Stimulated activated CD8-positive, alpha-beta memory T cell treated with anti-CD3 and anti-CD28 coated beads, Interleukin-15, amount 100 ng/mL, for 48 hours (primary cell): ENCODE results near the gene NOC3L.
"Not testable (repeated sequence)": the region's sequence is repeated elsewhere in the genome, so short reads cannot be mapped to it uniquely, and the experiment has no call there.

Experiments
- DNase-seq, 2 donors: peaks; one replicate each; pipeline ENCODE4 v3.0.0-alpha.2; 2020; ENCODE audit warnings: low read depth in 2 of 2

The NOC3L gene

DNA sequence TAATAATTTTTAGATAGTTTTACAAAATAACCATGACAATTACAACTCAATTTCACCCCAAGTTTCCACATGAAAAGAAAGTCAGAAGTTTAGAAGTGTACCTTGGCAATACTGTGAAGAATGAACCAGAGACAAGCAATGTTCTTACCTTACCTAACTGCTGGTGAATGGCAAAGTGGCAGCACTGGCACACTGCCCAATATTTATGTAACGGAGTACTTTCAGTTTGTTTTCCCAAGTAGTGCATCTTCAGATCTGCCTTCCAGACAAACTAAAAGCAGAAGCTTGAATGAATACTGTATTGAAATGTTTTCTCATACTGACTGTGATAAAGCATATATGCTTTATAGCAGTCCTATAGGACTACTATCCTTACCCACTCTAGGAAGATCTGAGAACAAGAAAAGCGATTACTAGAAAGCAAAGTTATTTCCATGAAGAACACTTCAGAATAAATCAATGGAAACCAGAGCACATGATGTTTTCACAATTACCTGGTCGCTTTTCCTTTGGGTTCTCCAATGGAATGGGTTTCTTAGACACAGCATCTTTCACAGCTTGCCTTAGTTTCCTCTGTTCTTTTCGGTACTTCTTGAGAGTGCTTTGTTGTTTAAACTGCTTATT is 1.5 kb downstream of the NOC3L start:
- DNase-seq, result no peak

DNA sequence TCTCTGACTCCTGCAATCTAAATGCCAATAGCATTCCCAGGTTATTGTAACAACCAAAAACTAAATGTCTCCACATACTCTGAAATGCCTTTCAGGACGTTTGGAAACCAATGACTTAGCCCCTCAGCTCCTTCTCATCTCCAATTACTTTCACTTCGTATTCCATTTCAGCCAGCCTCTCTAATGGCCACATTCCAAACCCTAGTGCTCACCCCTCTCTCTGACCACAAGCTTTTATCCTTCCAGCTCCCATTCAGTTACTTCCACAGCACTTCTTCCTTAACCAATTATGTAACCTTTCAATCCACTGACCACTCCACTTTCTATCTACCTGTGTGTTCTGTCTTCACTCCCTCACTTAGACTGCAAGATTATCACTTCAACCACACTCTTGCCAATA is 4.3 kb downstream of the NOC3L start:
- no peak for DNase-seq

DNA sequence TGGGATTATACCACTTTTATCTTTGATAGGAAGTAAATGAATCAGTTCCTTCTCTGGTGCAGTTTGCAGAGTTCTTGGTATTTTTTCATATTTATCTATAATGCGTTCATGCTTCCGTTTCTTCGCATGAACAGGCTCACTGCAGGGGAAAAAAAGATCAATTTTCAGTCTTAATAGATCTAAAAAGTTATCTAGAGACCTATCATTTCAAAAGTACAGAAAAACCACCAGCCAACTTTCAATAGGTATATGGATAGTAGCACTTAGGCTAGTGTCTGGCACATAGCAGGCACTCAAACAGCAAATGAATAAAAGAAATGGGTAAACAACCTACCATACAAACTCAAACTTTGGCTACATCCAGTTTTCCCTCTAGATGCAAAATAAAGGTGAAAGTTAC is 5.5 kb downstream of the NOC3L start:
- no peak for DNase-seq

DNA sequence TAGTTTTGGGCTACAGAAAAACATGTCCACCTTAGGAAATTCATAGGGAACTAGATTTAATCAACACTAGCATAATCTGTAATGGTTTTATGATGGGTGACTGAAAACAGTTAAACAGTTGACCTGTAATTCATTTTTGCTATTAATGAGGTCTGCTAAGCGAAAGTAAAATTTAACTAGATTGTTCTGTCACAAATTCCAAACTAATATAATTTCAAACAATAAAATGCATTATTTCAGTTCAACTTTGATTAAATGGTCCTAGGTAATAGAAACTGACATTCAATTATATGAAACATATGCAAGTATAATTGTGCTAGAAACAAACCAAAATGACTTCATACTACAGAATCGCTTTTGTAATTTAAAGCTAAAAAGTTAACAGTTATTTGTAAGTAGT is 6.9 kb downstream of the NOC3L start:
- no peak for DNase-seq

DNA sequence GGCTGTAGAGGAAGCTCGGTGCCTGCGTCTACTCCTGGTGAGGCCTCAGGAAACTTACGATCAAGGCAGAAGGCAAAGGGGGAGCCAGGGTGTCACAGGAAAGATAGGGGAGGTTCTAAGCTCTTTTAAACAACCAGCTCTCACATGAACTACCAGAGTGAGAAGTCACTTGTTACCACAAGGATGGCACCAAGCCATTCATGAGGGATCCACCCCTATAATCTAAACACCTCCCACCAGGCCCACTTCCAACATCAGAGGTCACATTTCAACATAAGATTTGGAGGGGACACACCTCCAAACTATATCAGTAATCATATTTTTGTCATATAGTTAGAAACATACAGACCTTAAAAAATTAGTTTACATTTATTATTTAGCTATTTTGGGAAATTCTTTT is 9.4 kb downstream of the NOC3L start:
- DNase-seq, result no peak

DNA sequence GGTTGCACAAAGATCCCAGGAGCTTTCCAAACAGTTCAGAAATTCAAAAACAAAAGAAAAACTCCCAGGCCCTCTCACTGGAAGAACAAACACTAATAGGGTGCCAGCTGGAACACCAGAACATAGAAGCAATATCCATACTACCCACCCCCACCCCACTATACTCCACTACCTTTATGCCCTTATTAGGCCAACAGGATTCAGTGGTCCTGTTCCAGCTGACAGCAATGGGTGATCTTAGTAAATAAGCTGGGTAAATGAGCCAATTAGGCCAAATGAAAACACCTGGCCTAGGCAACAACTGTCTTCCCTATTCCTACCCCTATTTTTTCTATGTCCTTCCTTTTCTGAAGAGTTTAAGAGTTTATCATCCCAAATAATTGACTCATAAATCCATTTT is 11.7 kb downstream of the NOC3L start:
- DNase-seq, result no peak

DNA sequence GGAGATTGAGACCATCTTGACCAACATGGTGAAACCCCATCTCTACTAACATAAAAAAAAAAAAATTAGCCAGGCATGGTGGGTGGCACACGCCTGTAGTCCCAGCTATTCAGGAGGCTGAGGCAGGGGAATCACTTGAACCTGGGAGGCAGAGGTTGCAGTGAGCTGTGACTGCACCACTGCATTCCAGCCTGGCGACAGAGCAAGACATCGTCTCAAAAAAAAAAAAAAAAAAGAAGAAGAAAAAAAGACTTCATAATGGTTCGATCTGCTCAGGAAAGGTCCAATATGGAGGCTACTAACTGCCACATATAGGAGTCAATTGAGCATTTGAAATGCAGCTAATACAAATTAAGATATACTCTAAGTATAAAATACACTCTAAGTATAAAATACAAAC is 12.2 kb downstream of the NOC3L start:
- DNase-seq, result not testable (repeated sequence)

DNA sequence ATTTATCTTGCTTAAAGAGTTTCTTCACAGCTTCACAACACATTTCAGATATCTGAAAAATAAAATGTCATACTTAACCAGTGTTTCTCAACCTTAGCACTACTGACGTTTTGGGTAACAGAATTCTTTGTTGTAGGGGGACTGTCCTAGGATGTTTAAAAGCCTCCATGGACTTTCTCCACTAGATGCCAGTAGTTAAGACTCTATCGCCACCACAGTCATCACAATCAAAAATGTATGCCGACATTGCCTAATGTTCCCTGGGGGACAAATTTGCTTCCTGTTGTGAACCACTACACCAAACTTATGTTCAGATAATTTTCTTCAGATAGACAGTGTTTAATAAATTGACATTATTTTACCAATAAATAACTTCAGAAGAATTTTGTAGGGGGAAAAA is 13.4 kb downstream of the NOC3L start:
- DNase-seq, result no peak

DNA sequence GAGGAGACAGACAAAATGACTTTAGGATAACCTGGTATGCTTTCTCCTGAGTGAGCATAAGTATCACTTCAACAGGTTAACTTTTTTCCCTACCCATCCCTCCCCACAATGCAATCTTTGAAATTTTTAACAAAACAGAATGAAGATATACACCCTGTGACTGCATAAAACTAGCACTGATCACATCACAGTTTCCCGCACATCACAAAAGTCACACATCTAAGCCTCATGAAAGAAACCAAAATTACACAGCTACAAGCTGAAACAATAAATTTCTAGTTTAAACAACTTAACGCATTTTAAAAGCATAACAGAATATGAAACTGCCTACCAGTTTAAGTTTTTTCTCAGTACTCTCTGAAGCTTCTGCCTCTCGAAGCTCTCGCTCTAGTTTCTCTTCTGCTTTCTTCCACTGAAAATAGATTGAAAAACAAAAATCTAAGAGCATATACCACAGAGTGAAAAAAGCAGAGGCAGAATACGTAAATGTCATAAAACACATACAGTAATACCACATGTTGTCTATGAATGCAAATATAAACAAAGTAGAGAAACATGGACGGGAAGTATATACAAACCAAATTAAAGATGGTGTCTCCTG is 18.1 kb downstream of the NOC3L start:
- no peak for DNase-seq

DNA sequence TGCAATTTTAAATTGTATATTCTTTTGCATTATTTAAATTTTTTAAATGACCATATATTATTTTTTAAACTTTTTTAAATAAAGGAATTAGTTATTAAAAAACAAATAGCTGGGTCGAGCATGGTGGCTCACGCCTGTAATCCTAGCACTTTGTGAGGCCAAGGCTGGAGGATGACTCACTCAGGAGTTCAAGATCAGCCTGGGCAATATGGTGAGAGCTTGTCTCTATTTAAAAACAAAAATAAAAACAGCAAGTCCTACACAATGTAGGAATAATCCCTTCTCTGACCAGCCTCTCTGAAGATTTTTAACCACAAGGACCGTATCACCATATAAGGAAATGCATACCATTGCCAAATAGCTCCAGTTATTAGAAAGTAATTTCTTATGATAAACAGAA is 19.6 kb downstream of the NOC3L start:
- DNase-seq, result no peak

DNA sequence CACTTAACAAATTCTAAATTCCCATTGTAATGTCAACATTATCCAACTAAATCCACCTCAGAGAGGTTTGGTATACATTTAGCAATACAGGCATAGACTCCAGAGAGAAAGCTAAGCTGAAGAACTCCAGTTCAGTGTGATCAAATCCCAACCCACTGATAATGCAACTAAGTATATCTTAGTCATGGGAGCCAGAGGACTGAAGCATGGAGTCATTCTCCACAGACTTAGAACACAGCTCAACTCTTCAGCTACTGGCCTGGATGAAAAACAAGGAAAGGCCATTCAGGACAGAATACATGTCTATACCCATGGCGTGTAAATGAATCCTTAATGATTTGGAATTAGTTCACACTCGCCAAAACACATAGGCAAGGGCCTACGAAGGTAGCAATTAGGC is 27.9 kb downstream of the NOC3L start:
- DNase-seq, result no peak

DNA sequence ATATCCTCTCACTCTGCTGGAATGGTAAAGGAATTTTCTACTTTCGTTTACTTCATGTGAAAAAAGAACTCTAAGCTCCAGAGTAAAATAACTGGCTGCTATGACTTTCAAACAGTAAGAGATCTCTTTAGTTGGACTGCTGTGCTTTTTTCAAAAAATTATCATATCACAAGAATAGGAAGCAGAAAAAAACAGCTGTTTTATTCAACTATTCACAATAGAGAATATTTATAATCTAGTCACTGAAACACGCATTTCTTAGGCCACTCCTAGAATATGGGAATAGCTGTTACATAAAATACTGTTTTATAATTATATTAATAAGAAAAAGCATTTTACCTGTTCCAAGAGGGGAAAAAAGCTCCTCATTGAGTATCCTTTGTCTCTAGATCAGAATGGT is 29.7 kb downstream of the NOC3L start:
- no peak for DNase-seq

DNA sequence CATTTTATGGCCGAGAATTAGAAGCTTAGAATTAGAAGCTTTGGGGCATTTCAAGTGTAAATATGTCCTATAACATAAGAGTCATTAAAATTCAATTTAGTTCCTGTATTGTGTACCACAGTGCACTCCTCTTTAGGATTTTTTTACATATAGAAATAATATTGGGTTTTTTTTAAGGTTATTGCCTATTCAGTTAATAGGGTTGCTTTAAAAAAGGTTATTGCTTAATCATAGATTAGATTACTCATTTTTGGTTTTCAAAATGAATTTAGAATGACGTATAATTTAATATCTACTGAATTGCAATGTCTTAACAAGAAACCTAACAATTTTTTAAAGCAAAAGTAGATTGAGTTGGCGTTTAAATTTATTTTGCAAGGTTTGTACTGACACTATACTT is 34.1 kb downstream of the NOC3L start:
- DNase-seq, result no peak

DNA sequence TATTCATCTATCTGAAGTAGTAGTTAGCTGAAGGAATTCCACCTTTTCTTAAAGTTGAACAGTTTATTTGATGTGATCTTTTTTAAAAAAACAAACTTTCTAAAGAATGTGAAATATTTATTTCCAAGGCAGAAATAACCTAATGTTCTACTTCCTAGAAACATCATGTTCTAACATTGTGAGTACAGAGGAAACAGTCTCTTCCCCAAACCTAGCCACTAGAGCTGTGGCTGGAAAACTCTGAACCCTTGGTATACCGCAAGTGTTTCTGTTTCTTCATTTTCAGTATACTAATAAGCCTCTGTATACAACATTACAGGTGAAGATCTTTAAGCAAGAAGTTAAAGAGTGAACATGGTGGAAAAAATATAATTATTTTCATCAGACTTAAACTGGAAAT is 35.1 kb downstream of the NOC3L start:
- no peak for DNase-seq

DNA sequence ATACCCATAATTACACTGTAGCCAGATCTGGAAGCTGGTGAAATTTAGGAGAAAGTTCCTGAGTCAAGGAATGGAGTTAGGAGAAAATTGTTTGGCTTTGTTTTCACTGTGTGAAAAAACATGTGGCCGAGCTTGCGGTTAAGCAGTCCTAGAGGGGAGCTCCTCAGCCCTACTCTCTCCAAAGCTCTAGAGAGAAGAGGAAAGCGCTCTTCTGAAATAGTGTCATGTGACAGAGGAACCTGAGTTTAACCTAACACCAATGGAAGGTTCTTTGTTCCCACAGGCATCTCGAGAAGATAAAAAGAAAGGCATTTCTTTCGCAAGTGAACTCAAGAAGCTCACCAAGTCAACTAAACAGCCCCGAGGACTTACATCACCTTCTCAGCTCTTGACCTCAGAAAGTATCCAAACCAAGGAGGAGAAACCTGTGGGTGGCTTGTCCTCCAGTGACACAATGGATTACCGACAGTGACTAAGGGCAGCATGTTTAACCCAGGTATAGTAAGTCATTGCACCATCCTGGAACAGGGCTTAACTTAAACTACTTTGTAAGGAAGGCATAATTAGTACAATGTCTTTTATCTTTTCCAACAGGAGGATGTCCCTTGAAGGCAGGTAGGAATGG is 38.0 kb downstream of the NOC3L start:
- no peak for DNase-seq

DNA sequence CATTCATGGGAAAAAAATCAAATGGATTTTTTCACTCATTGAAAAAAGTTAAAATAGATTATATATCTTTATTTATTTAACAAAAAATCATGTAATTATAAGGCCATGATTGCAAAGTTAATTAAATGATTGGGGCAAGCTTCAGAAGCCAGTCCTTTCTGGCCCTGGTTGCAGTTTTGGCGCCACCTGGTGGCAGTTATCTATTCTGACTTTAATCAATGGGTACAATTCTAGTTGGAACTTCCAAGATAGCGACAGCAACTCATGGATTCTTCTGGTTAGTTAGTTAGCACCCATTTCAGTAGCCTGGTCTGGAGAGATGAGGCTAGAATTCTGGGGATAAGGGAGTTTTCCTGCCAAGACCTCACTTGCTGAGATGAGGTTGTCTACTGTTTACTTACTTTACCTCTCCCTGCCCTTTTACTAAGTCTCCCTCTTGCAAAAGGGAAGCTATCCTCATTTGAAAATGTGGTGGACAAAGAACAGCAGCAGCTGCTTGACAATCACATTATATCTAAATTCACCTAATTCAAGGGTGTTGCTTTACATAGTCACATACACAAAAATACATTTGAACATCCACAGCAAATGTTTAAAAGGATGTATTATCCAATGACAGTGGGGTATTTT is 42.3 kb downstream of the NOC3L start:
- DNase-seq, result peak; percentile 25 to 34

DNA sequence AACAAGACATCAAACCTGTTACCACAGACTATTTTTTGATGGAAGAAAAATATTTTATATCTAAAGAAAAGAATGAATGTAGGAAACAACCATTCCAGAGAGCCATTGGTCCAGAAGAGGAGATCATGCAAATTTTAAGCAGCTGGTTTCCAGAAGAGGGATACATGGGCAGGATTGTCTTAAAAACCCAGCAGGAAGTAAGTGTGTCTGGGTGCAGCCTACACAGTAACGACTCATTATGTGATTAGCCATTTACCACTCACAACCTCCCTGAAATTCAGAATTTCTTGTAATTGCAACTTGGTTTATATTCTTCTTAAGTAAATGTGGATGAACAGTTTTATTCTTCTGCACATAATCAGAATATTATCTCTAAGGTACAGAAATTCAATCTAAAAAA is 46.2 kb downstream of the NOC3L start:
- DNase-seq, result no peak

DNA sequence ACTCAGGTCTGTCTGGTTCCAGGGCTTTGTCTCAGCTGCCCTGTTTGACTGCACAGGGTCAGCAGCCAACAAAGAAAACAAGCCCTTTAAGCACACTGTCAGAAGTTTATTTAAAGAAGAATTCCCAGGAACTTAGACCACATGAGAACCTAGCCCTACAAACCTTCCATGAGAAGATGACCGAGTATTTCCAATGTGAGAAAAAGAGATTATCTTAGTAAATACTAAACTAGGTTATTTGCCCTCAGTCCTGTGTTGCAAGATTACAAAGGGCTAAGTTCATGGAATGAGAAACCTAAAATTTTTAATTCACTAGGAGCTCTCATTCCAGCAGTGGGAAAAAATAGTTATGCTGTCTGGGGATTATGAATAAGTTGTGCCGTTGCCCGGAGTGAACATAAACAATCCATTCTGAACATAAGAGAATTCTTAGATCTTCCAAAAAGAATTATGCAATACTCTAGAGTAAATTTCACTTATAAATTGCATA is 46.7 kb downstream of the NOC3L start:
- no peak for DNase-seq

DNA sequence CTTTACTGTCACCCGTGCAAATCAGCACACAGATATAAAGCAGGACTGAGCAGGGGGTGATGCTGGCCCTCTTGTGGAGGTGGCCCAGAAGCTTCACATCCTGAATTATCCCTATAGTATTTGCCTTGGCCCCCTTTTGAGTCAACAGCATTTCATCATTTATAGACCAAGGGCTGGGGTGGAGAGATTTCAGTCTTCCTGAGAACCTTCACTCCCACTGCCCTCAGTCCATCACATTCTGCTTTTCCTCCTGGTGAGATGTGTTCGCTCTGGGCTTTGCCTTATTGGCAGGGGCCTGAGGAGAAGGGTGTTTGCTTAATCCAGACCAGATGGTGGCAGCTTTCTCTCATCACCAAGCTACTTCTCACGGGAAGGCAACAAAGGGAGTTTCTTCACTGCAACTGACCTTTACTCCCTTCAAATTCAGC is 47.7 kb downstream of the NOC3L start:
- DNase-seq, result no peak

DNA sequence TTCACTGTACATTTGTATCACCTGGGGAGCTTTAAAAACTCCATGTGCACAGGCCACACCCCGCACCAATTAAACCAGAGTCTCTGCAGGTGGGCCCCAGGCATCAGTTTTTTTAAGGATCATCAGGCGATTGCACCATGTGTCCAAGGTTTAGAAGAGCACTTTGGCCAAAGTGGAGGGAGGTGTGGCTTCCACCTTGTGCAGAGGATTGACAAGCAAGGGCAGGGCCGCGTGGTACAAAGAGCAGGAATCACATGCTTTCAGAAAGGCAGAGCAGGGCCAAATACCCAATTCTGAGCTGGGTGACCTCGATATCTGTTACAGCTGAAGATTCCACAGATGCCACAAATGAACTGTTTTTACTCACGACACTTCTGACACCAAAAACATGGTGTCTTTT is 52.4 kb downstream of the NOC3L start:
- DNase-seq, result no peak

DNA sequence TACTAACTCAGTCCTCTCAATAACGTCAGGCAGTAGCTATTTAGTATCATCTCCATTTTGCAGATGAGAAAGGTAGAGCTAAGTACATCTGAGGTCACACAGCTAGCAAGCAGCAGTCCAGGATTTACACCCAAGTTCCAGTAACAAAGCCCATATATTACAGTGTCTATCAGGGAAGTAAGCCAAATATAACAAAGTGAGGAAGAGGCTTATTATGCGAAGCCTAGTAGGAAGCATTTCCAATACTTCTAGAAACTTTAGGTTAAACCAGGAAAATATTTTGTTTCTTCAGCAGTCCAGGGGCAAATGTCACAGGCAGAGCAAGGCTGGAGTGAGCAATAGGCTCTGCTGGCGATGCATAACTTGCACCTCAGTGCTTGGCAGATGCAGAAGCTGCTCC is 53.9 kb downstream of the NOC3L start:
- DNase-seq, result no peak

DNA sequence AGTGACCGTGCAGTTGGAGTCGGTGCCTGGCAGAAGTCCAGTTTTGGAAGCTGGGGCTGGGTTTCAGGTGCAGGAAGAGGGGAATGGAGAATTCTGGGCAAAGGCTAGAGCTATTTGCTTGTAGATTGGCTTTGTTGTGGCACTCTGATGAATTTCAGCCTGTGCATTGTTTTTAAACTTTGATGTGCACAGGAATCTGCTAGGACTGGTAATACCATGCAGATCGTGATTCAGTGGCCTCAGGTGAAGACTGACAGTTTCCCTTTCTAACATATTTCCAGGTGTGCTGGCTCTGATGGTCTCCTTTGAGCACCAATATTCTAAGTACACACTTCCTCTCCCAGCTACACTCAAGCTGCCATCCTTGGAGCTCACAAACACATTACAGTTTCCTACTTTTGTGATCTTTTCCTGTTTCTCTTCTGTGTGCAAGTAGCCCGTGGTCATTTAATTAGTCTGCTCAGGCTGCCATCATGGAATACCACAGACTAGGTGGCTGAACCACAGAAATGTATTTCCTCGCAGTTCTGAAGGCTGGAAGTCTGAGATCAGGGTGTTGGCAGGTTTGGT is 55.6 kb downstream of the NOC3L start:
- DNase-seq, result no peak

DNA sequence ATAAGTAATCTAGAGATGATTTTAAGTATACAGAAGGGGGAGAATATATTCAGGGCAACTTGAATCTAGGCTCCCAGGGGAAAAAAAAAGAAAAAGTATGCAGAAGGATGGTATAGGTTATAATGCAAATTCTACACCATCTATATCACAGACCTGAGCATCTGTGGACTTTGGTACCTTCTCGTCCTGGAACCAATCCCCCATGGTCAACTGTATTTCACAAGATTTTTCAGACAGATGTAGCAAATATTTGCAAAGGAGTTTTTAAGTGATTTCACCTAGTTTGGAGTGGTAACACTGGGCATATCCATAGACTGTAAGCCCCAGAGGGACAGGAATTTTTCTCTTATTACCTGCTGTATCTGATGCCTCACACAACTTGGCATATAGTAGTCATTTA is 58.8 kb downstream of the NOC3L start:
- no peak for DNase-seq
